A673 (cell line): Measurements from ENCODE around the gene PTPRQ. TPM values are rescaled to one million over a fixed set of nuclear protein-coding genes. Genes with fewer than 3 reads are reported as not detected.

Experiments
- BruUV-seq: library from RNA; stranded (reverse); fragments of 400-500 nt; replicated peaks from 2 replicates; lab custom pipeline; 2021; lab: Mats Ljungman, UMichigan
- CTCF ChIA-PET: fragments of 300-600 bp; sonication (Branson Sonifier 250); formaldehyde crosslinking; loops from one replicate; lab custom pipeline; 2022; ENCODE audit warnings: antibody characterized with exemption; lab: Charles Lee
- POLR2A ChIA-PET: fragments of 300-600 bp; sonication (Branson Sonifier 250); formaldehyde crosslinking; loops from one replicate; lab custom pipeline; 2022; ENCODE audit warnings: antibody characterized with exemption; ENCODE audit not compliant: low non-redundant PET; lab: Charles Lee
- DNase-seq: peaks from one replicate; pipeline ENCODE4 v3.0.0-alpha.2; 2015; ENCODE audit warnings: low spot score
- H3K27ac ChIP-seq: fragments of 200-600 bp; sonication (generic); 2 replicates; pipeline ENCODE4 v1.5.1; 2016; ENCODE audit warnings: mixed run types, low read depth, mild to moderate bottlenecking, mixed read lengths, antibody characterized with exemption, low read length; ENCODE audit not compliant: poor library complexity, severe bottlenecking
- H3K27me3 ChIP-seq: fragments of 200-600 bp; sonication (generic); replicated peaks from 2 replicates; pipeline ENCODE4 v1.6.1; 2017; ENCODE audit warnings: mixed run types, low read depth, mild to moderate bottlenecking, mixed read lengths, antibody characterized with exemption, low read length; ENCODE audit not compliant: insufficient read depth, poor library complexity
- H3K36me3 ChIP-seq: fragments of 200-600 bp; sonication (generic); 2 replicates; pipeline ENCODE4 v1.6.1; 2016; ENCODE audit warnings: mixed run types, mild to moderate bottlenecking, mixed read lengths, antibody characterized with exemption, low read length; ENCODE audit not compliant: insufficient read depth, poor library complexity, severe bottlenecking
- H3K4me1 ChIP-seq: fragments of 200-600 bp; sonication (generic); 2 replicates; pipeline ENCODE4 v1.6.1; 2017; ENCODE audit warnings: mixed run types, mild to moderate bottlenecking, mixed read lengths, antibody characterized with exemption, low read length; ENCODE audit not compliant: insufficient read depth, poor library complexity, severe bottlenecking
- H3K4me3 ChIP-seq: fragments of 200-600 bp; sonication (generic); 2 replicates; pipeline ENCODE4 v1.5.1; 2016; ENCODE audit warnings: low read depth, mixed run types, mild to moderate bottlenecking, mixed read lengths, low read length; ENCODE audit not compliant: poor library complexity, severe bottlenecking
- H3K9me3 ChIP-seq: fragments of 200-600 bp; sonication (generic); 2 replicates; pipeline ENCODE4 v1.6.1; 2016; ENCODE audit warnings: mixed run types, low read depth, mild to moderate bottlenecking, mixed read lengths, antibody characterized with exemption, low read length; ENCODE audit not compliant: poor library complexity, severe bottlenecking
- EZH2 ChIP-seq: fragments of 200-600 bp; sonication (generic); IDR thresholded peaks from 2 replicates; pipeline ENCODE4 v1.6.1; 2017; ENCODE audit warnings: borderline replicate concordance, low read depth, mild to moderate bottlenecking, mixed read lengths, antibody characterized with exemption, low read length; ENCODE audit not compliant: poor library complexity, severe bottlenecking
- intact Hi-C: fragments of 100-400 bp; cut with micrococcal nuclease; formaldehyde crosslinking; loops from one replicate; pipeline ENCODE4 v1.10.0; 2022; ENCODE audit not compliant: unreplicated experiment
- total RNA-seq: library from RNA; stranded (reverse); gene quantifications from 2 replicates; pipeline ENCODE4 v1.2.3, GENCODE V29; 2021
- TF ChIP-seq, protein P1 (sequence below): fragments of 300-800, 200-600 bp; sonication (generic); conservative IDR thresholded peaks from 2 replicates; pipeline ENCODE4 v1.5.1; 2017; ENCODE audit warnings: low read depth, mild to moderate bottlenecking, antibody characterized with exemption, low read length, moderate library complexity, mixed read lengths

The PTPRQ gene
- total RNA-seq, 1 experiment from 2014 or later, result 0.15 TPM

DNA sequence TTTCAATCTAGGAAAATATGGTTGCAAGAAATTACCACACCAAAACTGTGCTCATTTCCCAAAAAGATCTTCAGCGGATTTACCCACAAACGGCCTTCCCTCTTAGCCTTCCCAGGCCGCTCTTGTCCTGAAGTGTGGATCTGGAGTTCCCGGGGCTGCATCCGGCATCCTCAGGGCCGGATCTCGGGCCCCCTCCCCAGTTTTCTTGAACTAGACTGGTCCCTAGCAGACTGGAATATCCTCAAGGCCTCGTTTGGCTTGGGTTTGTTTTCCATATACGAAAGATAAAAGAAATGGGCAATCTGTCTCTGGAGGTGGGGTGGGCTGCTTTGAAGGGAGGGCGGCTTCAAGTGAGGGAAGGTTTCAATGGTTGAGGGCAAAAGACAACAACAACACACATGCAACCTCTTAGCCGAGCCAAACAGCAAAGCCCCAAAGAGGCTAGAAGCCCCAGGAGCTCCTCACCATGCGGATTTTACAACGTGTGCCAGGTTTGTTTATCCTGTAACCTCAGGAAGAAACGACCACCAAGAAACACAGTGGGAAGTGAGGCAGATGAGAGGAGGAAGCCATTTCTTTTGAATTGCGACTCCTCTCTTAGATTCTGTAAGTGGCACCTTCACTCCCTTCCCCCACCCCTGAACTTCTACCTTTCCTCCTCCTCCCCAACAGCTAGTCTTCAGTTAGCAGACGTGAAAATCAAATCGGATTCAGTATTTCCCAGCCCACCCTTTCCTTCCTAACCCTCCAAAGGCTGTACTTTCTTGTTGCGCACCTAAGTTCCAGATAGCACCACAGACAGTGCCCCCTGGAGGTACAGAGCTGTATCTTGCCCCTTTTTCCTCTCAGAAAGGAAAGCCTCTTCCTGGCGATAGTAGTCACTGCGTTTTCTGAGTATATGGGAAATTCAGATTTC lies 266.0 kb downstream of the PTPRQ start:
- CTCF ChIA-PET, result interaction anchor here (0.7 kb wide), 1 partner anchor 284 kb away, joined by 3 read pairs; no protein-coding TSS in a partner anchor
- Histone ChIP-seq H3K4me1 (no peaks in the 10 kb centered on the region), H3K36me3 (no peaks in the 10 kb centered on the region), H3K27me3 (no peaks in the 10 kb centered on the region), H3K27ac (no peak overlapping the region), H3K4me3 (no peak overlapping the region), H3K9me3 (no peaks in the 10 kb centered on the region)
- TF ChIP-seq EZH2, result no peak
- TF ChIP-seq, protein P1, sequence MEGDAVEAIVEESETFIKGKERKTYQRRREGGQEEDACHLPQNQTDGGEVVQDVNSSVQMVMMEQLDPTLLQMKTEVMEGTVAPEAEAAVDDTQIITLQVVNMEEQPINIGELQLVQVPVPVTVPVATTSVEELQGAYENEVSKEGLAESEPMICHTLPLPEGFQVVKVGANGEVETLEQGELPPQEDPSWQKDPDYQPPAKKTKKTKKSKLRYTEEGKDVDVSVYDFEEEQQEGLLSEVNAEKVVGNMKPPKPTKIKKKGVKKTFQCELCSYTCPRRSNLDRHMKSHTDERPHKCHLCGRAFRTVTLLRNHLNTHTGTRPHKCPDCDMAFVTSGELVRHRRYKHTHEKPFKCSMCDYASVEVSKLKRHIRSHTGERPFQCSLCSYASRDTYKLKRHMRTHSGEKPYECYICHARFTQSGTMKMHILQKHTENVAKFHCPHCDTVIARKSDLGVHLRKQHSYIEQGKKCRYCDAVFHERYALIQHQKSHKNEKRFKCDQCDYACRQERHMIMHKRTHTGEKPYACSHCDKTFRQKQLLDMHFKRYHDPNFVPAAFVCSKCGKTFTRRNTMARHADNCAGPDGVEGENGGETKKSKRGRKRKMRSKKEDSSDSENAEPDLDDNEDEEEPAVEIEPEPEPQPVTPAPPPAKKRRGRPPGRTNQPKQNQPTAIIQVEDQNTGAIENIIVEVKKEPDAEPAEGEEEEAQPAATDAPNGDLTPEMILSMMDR, result peak; percentile 70
- intact Hi-C loops, result no loop called here
- DNase-seq, result peak; percentile 49
- POLR2A ChIA-PET, result no interaction called here
- BruUV-seq, result no TSS peak

DNA sequence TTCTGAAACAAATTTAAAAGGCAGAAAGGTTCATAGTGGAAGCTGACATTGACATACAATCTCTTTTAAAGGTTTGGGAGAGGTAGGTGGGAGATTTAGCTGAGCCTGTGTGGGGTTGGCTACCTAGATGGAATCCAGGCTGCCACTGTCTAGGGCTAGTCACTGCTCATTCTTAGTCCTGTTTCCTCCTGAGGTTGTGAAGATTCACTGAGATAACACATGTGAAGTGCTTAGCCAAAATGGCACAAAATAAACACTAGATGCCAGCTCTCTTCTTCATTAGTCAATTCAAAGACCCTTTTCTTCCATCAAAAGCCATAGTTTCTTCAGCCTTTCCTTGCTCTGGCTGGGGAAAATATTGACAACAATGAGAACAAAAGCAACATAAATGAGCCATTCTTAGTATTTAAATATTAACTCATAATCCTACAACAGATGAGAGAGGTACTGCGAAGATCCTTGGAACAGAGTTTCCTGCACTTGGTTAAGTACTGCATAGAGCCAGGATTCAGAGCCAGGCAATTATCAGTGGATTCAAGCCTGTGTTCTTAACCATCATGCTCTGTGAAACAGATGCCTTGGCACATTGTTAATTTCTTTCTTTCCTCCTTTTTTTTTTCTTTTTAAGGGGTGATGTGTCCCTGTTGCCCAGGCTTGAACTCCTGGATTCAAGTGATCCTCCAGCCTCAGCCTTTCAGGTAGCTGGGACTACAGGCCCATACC lies 266.9 kb downstream of the PTPRQ start:
- ChIA-PET POLR2A (no interaction called here), CTCF (interaction anchor here (0.7 kb wide), 1 partner anchor 285 kb away, joined by 3 read pairs; no protein-coding TSS in a partner anchor)
- no peaks in the 10 kb centered on the region for H3K9me3 ChIP-seq
- intact Hi-C loops, result no loop called here
- DNase-seq, result no peak
- no peak for TF ChIP-seq EZH2
- TF ChIP-seq, protein P1, result no peak
- H3K27ac ChIP-seq, result no peak overlapping the region
- H3K4me3 ChIP-seq, result no peak overlapping the region
- H3K4me1 ChIP-seq, result no peaks in the 10 kb centered on the region
- no TSS peak for BruUV-seq
- H3K27me3 ChIP-seq, result no peaks in the 10 kb centered on the region
- no peaks in the 10 kb centered on the region for H3K36me3 ChIP-seq

DNA sequence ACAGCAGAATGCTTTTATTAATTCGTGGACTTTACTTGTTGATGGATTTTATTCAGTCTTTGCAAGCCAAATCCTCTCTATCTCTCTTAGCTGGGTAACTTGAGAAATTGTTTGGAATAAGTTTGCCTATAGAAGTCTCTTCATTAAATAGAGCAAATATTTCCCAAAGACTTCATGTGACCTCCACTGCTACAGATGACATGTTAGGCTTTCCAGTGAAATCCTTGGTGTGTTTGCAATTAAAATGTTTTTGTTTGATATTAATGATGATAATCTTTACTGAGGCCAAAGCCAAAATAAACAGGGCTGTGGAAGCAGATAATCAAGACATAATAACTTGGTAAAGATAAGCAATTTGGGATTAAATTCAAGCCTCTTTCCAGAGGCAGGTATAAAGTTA lies 267.8 kb downstream of the PTPRQ start:
- Histone ChIP-seq H3K4me3 (no peak overlapping the region), H3K27ac (no peak overlapping the region), H3K27me3 (no peaks in the 10 kb centered on the region), H3K4me1 (no peaks in the 10 kb centered on the region), H3K36me3 (no peaks in the 10 kb centered on the region), H3K9me3 (no peaks in the 10 kb centered on the region)
- intact Hi-C loops, result no loop called here
- POLR2A ChIA-PET, result no interaction called here
- TF ChIP-seq EZH2, result no peak
- TF ChIP-seq, protein P1, result no peak
- no TSS peak for BruUV-seq
- DNase-seq, result no peak
- CTCF ChIA-PET, result no interaction called here
